Measurements from ENCODE around the gene PI4K2B. TPM values are rescaled to one million over a fixed set of nuclear protein-coding genes. Genes with fewer than 3 reads are reported as not detected.

The PI4K2B gene
- polyA plus RNA-seq, 1 donor (not counting 4 experiments of a cell fraction or from before 2014, with no cell fraction given) = 16.7 TPM

DNA sequence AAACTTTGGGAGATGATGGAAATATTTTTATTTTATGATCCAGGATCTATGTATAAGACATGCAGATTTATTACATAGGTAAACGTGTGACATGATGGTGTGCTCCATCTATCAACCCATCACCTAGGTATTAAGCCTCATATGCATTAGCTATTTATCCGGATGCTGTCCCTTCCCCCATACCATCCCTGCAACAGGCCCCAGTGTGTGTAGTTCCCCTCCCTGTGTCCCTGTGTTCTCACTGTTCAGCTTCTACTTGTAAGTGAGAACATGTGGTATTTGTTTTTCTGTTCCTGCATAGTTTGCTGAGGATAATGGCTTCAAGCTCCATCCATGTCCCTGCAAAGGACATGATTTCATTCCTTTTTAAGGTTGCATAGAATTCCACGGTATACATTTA, 50.6 kb downstream of the PI4K2B start:
- Histone ChIP-seq H3K9me1 (ENCODE audit: control insufficient read depth, extremely low read depth, insufficient read depth, low read length) (no peaks in the 10 kb centered on the region), H3K9ac (ENCODE audit: control insufficient read depth, extremely low read depth, insufficient read depth, low read length) (no peak overlapping the region), H3K27ac (ENCODE audit: control insufficient read depth, insufficient read depth, low read length) (no peak overlapping the region), H3K4me3 (ENCODE audit: control insufficient read depth in 2 of 3, extremely low read depth in 1 of 3, insufficient read depth in 2 of 3, low read depth in 1 of 3, low read length in 3 of 3) (no peak overlapping the region), H4K20me1 (ENCODE audit: control insufficient read depth, extremely low read depth, insufficient read depth, low read length) (no peaks in the 10 kb centered on the region), H3K27me3 (ENCODE audit: control insufficient read depth, extremely low read depth, insufficient read depth, low read length) (no peaks in the 10 kb centered on the region), H3K36me3 (ENCODE audit: control insufficient read depth in 2 of 2, extremely low read depth in 1 of 2, insufficient read depth in 2 of 2, low read length in 2 of 2) (peaks cover 0 to 1% of the 10 kb centered on the region in 2 experiments), H3K79me2 (ENCODE audit: control insufficient read depth, insufficient read depth, low read length) (no peaks in the 10 kb centered on the region), H3K9me3 (ENCODE audit: control insufficient read depth, low read depth, low read length) (no peaks in the 10 kb centered on the region), H3K4me1 (ENCODE audit: control insufficient read depth, extremely low read depth, insufficient read depth, low read length) (no peaks in the 10 kb centered on the region), H2AFZ (ENCODE audit: control insufficient read depth, low read length) (no peak overlapping the region), H3K4me2 (ENCODE audit: control insufficient read depth, extremely low read depth, insufficient read depth, low read depth, low read length) (no peak overlapping the region)
- DNase-seq (ENCODE audit: low read depth, low spot score) (no peak), FAIRE-seq (no peak)
- dilution Hi-C loops (cut with MboI; ENCODE audit: extremely low pct_ligation_motif_present, low sequenced_read_pairs) = no loop called here
- TF ChIP-seq CTCF (optimal IDR thresholded peaks at IDR 0.05 in 1 of 3, IDR thresholded peaks at IDR 0.05 in 1 of 3, conservative IDR thresholded peaks at IDR 0.05 in 1 of 3; ENCODE audit: extremely low read depth in 1 of 3, insufficient read depth in 2 of 3, low read length in 3 of 3) (no peak), EZH2 (IDR thresholded peaks at IDR 0.05; ENCODE audit: low read length) (no peak)

- H3K4me2 ChIP-seq (ENCODE audit: control insufficient read depth, extremely low read depth, insufficient read depth, low read depth, low read length) = no peak overlapping the region
- DNase-seq (ENCODE audit: low read depth, low spot score) (no peak), FAIRE-seq (no peak)
- no peaks in the 10 kb centered on the region for H4K20me1 ChIP-seq (ENCODE audit: control insufficient read depth, extremely low read depth, insufficient read depth, low read length)
- dilution Hi-C loops (cut with MboI; ENCODE audit: extremely low pct_ligation_motif_present, low sequenced_read_pairs) = no loop called here
- no peaks in the 10 kb centered on the region for H3K4me1 ChIP-seq (ENCODE audit: control insufficient read depth, extremely low read depth, insufficient read depth, low read length)
- no peaks in the 10 kb centered on the region for H3K79me2 ChIP-seq (ENCODE audit: control insufficient read depth, insufficient read depth, low read length)
- no peaks in the 10 kb centered on the region for H3K9me1 ChIP-seq (ENCODE audit: control insufficient read depth, extremely low read depth, insufficient read depth, low read length)
- TF ChIP-seq CTCF (optimal IDR thresholded peaks at IDR 0.05 in 1 of 3, IDR thresholded peaks at IDR 0.05 in 1 of 3, conservative IDR thresholded peaks at IDR 0.05 in 1 of 3; ENCODE audit: extremely low read depth in 1 of 3, insufficient read depth in 2 of 3, low read length in 3 of 3) = no peak
- TF ChIP-seq EZH2 (IDR thresholded peaks at IDR 0.05; ENCODE audit: low read length) = no peak
- no peak overlapping the region for H3K9ac ChIP-seq (ENCODE audit: control insufficient read depth, extremely low read depth, insufficient read depth, low read length)
- no peaks in the 10 kb centered on the region for H3K27me3 ChIP-seq (ENCODE audit: control insufficient read depth, extremely low read depth, insufficient read depth, low read length)
- H3K36me3 ChIP-seq (ENCODE audit: control insufficient read depth in 2 of 2, extremely low read depth in 1 of 2, insufficient read depth in 2 of 2, low read length in 2 of 2) = no peaks in the 10 kb centered on the region
- H3K4me3 ChIP-seq (ENCODE audit: control insufficient read depth in 2 of 3, extremely low read depth in 1 of 3, insufficient read depth in 2 of 3, low read depth in 1 of 3, low read length in 3 of 3) = no peak overlapping the region
- no peak overlapping the region for H3K27ac ChIP-seq (ENCODE audit: control insufficient read depth, insufficient read depth, low read length)
- H2AFZ ChIP-seq (ENCODE audit: control insufficient read depth, low read length) = no peak overlapping the region
- H3K9me3 ChIP-seq (ENCODE audit: control insufficient read depth, low read depth, low read length) = no peaks in the 10 kb centered on the region
Measured at GRCh38 chr4:25290490-25291067, 56.7 kb downstream of the PI4K2B start.

Data from keratinocyte (primary cell).